SKM-1 (cell line): ENCODE results near the gene SLC12A3.

Experiments used
- DNase-seq: peaks from one replicate; lab custom pipeline; 2025; ENCODE audit not compliant: unreplicated experiment; lab: John Stamatoyannopoulos, UW

The SLC12A3 gene

DNA sequence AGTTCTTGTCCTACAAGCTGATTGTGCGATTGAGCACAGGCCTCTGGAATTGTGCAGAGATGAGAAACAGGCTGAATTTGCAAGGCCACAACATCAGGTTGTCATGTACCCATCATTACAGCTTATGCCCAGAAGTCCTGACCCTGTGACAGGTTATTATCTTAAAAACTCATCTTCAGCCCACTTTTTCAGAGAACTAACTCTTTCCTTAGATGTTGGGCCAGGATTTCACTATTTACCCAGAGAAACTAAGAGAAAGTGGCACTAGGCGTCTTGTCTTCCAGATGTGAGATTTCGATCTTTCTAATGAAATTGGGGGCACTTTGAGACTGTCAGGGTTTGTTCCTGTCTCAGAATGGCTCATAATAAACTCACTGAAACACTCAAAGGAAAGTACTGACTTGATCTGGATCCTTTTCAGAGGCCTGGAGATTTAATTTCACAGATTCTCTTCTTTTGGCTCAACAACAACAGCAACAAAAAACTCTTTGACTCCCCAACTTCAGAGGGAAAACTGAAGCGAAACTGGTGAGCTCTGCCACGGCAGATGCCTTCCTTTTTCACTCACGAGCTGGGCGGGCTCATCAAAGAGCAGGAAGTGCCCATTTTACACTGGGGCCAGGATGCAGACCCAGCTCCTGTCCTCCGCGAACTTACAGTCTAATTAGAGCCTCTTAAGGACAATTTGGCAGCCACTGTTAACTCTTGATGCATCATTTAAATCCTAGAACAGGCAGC lies 17.7 kb upstream of the SLC12A3 start:
- no peak for DNase-seq

DNA sequence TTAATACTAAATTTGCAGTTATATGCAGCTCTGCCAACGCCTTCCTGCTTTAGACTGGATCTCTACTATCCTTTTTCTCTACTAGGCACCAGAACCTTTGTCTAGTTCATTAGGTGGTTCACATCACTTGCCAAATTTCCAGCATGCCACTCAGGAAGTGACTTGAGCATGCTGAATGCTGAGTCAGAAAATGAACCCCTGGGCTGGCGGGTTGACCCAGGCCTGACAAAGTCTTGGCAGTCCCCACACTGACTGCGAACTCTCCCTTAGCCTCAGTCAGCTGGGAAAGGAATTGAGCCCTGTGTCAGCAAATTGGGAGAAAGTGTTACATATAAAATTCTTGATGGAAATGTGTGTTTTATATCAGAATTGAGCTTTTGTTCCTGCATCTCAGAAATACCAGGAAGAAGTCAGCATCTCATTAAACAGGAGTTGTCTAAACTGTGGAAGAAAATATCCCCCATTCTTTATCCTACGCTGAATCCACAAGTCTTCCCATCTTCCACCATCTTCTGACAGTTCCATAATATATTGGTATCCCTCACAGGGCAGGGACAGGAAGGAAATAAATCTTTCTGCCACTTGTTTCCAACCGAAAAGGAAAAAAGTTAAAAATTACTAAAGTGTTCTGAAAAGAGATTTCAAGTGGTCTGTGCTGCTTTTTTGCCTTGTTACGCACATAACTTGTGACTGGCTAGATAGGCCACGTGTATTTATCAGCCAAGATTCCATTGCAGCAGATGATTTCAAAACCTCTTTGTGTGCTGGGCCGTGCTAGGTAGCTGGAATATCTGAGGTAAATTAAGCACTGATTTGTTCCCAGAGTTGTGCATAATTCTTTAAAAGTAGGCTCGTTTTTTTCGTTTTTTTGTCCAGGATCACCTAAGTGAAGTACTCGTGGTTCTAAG lies 16.7 kb upstream of the SLC12A3 start:
- no peak for DNase-seq

DNA sequence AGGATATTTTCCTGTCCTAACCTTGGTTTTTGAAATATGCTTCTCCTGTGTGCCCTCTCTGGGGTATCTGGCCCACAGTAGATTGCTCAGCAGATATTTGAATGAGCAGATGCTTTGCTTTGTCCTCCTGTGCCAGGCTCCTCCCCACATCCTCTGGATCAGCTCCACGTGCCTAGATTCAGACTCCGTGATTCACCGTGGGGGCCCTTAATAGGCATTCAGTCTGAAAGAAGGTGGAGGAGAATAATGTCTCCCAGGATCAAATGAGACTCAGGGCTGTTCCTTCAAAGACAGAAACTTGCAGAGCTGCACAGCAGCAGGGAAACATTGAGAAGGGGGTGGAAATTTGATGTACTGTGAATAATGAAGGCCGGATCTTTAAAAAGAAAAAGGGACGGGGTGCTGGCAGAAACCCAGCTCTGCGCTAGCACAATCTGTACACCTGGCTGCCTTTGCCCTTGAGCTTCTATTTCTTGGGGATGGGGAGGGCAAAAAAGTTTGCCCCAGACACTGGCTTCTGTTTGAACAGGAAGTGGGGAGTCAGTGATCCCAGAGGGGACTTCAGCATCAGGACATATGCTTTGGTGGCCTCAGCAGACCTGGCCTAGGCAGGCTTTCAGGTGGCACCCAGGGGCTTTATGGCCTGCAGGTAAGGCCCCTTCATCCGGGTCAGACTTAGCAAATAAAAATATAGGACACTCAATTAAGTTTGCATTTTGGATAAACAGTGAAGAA lies 15.9 kb upstream of the SLC12A3 start:
- DNase-seq = no peak

DNA sequence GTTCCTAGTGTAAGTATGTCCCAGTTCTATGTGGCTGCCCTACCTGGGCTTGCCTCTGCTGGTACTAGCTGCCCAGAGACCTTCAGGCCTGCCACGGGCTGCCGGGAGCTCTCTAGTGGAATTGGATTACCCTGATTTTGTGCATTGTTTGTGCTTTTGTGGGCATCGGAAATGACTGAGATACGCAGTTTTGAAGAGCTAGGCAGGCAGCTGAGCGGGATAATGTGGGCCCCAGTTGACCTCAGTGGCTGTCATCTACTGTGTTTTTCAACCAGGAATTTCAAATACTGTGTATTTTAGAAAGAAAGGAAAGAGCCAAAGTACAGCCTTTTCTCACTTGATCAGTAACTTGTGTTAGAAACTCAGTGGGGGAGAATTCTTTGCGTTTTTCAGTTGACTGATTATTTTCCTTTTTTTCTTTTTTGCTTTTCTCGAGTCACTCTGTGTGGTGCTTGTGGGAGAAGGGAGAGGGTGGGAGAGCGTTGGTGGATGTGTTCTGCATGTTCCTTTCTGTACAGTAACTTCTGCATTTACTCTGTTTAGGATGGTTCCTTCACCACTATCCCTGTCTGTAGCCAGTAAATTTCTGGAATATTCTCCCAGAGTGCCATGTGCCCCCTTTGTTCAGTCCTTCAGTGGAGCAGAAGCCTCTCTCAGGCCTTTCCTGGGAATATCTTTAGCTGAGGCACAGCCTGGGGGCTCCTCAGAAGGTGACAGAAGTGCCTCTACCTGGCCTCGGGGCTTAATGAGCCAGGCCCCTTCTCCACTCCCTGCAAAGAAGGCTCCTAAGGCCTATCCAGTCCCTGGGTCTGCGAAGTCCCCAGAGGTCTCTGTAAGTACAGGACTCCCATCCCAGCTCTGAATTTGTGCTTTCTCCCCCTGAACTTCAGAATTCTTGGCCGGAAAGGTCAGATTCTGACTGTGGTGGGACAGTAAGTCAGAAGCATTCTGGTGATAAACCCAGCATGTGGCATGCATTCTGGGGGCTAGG lies 15.0 kb upstream of the SLC12A3 start:
- DNase-seq = no peak

DNA sequence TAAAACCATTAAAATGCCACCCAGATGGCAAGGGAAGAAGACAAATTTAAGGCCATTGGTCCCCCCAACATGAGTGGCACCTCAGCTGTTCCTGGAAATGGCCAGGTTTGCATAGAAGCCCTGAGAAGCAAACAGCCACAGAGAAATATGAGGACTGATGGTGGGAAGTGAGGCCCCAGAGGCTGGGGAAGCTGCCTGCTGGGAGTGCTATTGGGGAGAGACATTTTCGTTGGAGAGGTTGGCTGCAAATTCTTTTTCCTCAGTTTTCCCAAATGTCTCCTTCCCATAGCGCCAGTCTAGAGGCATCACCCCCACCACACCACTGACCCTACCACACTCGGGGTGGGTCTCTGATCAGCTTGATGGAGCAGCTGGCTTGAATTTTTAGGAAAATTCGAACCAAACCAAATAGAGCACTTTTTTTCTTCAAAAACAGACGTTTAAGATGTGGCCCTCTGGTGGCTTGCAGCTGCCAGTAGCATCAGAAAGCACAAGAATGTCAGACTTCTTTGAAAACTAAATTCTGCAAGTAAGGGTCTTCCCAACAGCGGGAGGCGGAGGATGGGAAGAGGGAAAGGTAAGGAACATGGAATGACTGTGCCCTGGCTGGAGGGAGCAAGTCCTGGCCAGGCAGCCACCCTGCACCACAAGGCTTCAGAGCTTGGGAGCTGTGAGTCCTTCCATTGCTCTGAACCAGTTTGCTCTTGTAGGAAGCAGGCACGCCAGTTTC lies 13.2 kb upstream of the SLC12A3 start:
- peak; percentile 18 for DNase-seq

DNA sequence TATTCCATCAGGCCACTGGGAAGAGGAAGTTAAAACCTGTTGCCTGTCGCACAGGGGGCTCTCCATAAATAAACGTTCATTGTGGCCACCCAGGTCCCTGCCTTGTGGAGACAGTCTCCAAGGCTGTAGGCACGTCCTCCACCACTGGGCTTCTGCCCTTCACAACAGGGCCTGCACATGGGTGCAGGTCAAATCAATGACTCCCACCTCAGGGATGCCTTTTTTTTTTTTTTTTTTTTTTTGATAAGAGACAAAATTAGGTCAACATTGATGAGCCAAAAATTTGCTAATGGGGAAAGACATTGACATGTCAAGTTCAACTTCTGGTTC lies 12.6 kb upstream of the SLC12A3 start:
- DNase-seq = no peak

DNA sequence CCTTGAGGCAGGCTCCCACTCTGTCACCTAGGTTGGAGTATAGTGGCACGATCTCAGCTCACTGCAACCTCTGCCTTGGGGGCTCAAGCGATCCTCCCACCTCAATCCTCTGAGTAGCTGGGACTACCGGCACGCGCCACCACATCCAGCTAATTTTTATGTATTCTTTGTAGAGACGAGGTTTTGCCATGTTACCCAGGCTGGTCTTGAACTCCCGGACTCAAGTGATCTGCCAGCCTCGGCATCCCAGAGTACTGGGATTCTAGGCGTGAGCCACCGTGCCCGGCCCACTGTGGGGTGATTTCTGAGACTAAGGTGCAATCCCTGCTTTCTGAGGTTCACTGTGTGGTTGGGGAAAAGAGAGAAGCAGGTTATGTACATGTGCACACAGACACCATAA lies 12.0 kb upstream of the SLC12A3 start:
- DNase-seq = no peak

DNA sequence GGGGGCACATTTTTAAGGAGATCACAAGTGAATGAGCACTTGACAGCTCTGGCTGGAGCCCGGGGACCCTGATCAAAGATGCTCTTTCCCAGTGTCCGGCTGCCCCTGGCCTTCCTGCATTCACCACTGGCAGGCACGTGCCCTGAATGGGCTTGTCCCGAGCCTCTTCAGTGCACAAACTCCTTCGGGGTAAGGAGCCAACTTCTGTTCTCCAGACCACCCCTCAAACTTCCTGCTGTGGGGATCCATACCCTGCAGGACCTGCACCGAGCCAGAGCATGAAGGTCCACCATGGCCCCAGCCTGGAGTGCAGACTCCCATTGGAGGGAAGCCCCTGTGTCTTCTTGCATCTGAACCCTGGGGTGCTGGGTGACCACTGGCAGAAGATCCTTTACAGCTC lies 9.8 kb upstream of the SLC12A3 start:
- no peak for DNase-seq

DNA sequence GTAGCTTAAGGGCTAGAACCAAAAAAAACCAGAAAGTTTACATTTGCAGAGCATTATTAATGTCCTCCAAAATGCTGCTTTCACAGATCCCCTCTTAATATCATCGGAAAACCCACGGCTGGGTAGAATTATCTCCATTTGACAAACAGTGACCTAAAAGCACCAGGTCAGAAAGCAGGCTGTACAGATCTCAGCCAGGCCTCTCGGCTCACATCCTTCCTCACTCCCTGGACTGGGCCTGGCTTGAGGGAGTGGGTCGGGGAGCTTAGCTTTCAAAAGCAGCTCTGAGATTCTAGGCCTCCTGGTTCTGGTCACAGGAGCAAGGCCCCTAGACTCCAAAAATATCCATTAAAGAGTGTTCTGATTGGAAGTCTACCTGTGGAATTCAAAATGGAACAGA lies 9.1 kb upstream of the SLC12A3 start:
- no peak for DNase-seq

DNA sequence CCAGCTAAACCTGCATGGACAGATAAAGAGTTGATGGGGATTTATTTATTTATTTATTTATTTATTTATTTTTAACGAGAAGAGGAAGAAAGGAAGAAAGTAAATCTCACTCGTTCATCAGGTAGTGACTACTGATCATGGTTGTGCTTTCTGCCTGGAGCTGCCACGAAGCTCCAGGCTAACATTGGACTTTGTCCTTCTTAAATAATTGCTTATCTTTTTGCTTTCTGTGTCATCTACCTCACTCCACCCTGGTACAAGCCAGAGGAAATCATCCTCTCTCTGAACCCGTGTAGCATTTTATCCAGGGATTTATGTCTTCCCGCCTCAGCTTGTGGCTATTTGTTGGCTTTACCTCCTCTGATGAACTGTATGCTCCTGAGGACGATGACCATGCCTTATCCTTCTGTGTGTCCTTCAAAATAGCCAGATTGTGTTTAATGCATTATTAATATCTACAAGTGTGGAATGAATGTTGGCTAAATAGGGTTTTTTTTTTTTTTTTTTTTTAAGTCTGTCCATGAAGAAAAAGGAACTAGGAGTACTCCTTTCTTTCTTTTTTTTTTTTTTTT lies 8.0 kb upstream of the SLC12A3 start:
- DNase-seq = no peak

DNA sequence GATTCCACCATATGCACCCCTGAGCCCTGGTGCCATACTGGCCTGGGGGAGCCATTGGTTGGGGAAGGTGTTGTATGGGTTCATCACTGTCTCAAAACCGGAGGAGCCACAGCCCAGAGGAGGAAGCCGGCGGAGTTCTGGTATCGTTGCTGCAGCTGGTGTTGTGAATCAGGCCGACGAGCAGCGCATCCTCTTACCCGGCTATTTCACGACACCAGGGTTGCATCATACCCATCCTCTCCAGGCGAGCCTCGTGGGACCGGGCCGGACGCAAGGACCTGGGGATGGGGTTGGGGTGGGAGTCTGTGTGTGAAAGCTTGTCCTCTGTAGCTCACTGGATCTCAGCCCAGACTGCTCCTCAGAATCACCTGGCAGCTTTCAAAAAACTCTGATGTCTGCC lies 6.6 kb upstream of the SLC12A3 start:
- no peak for DNase-seq

DNA sequence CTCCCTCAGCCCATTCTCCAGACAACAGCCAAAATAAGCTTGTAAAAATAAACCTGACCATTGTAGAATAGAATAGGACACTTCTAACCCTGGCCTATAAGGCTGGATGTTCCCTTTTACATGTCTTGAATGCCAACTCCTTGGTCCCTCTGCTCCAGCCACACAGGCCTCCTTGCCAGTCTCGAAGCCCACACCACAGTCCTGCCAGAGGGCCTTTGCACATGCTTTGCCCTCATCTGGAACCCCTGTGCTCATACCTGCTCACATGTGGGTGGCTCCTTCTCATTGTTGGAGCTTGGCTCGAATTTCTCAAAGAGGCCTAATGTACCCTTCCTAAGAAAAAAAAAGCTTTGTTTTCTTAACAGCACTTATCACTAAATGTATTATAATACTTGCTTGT lies 5.4 kb upstream of the SLC12A3 start:
- no peak for DNase-seq

DNA sequence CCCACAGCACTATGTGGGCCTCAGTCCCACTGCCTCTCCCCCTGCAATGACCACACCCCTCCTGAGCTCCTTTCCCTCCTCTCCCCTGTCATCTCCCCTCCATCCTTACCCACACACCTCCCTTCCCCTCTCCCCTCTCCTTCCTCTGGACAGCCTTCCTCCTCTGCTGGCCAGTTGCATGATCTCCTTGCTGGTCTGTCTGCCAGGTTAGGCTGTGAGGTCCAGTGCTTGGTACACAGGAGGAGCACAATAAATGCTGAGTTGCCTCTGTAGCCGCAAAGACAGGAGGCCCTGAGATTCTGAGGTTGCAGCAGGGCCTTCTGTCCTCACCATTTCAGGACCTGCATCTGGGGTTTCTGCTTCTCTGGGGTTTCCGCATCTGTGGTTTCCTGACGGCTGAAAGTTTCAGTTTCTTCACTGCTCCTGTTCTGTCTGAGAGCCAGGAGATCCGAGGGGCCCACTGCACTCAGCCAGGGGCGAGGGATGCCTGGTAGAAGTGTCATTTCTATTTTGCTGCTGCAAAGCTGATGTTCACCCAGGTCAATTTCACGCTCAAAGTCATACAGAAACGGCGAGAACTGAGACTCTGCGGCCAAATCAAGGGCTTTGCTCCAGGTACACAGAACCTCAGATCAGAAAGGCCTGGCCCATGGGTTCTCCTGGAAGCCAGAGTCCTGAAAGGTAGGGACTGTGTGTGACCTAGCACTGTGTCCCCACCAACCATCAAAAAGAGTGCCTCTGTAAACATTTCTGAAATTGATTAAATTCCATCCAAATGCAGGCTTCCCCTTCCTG lies 4.6 kb upstream of the SLC12A3 start:
- no peak for DNase-seq

DNA sequence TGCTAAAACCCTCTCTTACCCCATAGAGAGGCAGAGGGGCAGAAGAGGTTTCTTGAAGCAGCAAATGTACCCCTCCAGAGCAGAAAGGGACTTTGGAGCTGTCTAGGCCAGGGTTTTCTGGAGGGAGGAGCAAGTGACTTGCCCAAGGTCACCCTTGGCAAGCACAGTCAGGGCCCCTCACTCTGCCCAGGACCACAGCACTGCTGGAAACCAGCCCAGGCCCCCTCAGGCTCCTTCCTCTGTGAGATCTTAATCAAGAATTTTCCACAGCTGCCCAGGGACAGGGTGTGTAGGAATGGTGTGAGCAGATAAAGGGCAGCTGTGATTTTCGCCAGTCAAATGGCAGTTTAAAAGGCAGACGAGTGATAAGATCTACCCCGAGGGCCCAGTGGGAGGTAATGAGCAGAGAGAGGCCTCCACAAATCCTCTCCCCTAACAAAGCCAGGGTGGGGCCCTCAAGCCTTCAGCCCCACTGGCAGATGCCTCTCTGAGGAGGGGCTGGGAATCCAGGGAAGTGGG lies 3.9 kb upstream of the SLC12A3 start:
- DNase-seq = no peak

DNA sequence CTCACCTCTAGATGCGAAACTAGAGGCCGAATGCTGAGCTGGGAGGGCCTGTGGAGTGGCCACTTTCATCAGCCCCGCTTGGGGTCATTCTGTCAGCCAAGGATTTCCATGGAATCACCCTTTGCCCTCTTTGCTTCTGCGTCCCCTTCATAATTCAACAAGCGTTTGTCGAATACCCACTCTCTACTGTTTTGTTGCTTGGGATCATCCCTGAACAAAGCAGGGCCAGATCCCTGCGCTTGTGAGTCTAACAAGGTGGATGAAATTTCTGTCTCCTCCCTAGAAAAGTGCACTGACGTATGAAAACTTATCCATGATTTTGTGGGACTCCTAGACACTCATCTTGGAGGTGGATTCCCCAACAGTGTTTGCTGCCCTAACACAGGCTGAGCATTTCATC lies 3.3 kb upstream of the SLC12A3 start:
- DNase-seq = no peak

DNA sequence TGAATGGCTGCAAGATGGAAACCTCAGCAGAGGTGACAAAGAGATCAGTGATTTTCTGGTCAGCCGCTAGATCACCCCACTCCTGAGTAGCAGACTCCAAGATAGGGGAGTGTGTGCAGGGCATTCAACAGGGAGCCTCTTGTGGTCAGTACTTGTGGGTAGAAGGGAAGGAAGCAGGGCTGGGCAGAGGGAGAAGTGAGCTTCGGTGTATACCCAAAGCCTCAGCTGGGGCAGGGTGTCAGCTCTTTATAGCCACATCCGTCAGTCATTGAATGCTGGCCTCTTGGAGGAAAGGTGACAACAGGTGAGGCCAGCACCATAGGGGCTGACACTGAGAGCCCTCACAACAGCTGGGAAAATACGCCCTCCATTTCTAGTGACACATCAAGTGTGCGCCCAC lies 2.2 kb upstream of the SLC12A3 start:
- peak; percentile 19 for DNase-seq

DNA sequence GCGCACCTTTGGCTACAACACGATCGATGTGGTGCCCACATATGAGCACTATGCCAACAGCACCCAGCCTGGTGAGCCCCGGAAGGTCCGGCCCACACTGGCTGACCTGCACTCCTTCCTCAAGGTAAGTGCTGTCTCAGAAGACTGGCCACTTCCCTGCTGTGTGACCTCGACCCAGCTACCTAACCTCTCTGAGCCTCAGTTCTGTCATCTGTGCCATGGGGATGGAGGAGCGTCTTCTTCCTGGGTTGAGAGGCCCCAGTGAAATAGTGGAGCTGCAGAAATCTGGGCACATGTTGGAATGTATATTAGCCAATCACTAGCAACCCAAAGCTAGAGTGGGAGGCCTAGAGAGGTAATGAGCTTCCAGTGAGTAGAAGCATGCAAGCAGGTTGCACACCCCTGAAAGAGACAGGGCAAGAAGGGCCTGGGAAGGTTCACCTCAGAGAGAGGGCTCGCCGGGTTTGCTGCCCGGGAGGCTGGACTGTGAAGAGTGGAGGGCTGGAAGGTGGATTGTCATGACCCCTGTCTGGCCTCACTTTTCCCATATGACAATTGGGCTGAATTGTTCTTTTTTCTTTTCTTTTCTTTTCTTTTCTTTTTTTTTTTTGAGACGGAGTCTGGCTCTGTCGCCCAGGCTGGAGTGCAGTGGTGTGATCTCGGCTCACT lies 521 bp downstream of the SLC12A3 start:
- no peak for DNase-seq
